K562 (cell line): ENCODE measurements around the gene PLCB3. TPM values are rescaled to one million over a fixed set of nuclear protein-coding genes. Genes with fewer than 3 reads are reported as not detected.

Source experiments
- HMBOX1 ChIP-seq: sonication (generic); IDR thresholded peaks from 2 replicates; pipeline ENCODE4 v1.6.1; 2016
- MTA3 ChIP-seq: fragments of 450-650 bp; formaldehyde crosslinking; IDR thresholded peaks from 2 replicates; pipeline ENCODE4 v1.6.1; 2017; ENCODE audit warnings: mild to moderate bottlenecking, borderline replicate concordance
- NFE2 ChIP-seq: IDR thresholded peaks from 2 replicates; pipeline ENCODE4 v1.6.1; 2014; ENCODE audit warnings: antibody characterized with exemption, low read depth
- NFIC ChIP-seq: fragments of 450-650 bp; IDR thresholded peaks from 2 replicates; pipeline ENCODE4 v1.6.1; 2017; ENCODE audit warnings: mild to moderate bottlenecking, inconsistent platforms
- NR1H2 ChIP-seq: sonication (generic); formaldehyde crosslinking; IDR thresholded peaks from 2 replicates; pipeline ENCODE4 v1.4.0; 2020; ENCODE audit warnings: mild to moderate bottlenecking, missing genetic modification reagents
- NR2F6 ChIP-seq: fragments of 450-650 bp; formaldehyde crosslinking; IDR thresholded peaks from 2 replicates; pipeline ENCODE4 v1.4.0; 2020; ENCODE audit warnings: mild to moderate bottlenecking
- RB1 ChIP-seq: fragments of 450-650 bp; IDR thresholded peaks from 2 replicates; pipeline ENCODE4 v1.6.1; 2017; ENCODE audit warnings: low read depth, mild to moderate bottlenecking
- TAF15 ChIP-seq: fragments of 200-400 bp; formaldehyde crosslinking; IDR thresholded peaks from 2 replicates; pipeline ENCODE4 v1.6.1; 2017; ENCODE audit warnings: mild to moderate bottlenecking, low read depth, low read length, moderate library complexity
- ZNF12 ChIP-seq: sonication (generic); formaldehyde crosslinking; IDR thresholded peaks from 2 replicates; pipeline ENCODE4 v1.4.0; 2020; ENCODE audit warnings: mild to moderate bottlenecking, missing genetic modification reagents
- ZNF175 ChIP-seq: fragments of 200-800 bp; sonication (Bioruptor generic); IDR thresholded peaks from 2 replicates; pipeline ENCODE4 v1.6.1; 2016; ENCODE audit warnings: low read depth, mild to moderate bottlenecking, missing genetic modification characterization, missing compliant biosample characterization
- ZNF274 ChIP-seq: IDR thresholded peaks from 2 replicates; pipeline ENCODE4 v1.6.1; 2011; ENCODE audit warnings: low read depth, mild to moderate bottlenecking, low read length, moderate library complexity, borderline replicate concordance
- ZNF324 ChIP-seq: fragments of 250-450 bp; sonication (Bioruptor Pico); IDR thresholded peaks from 2 replicates; pipeline ENCODE4 v1.4.0; 2020; ENCODE audit warnings: mild to moderate bottlenecking
- ZNF583 ChIP-seq: fragments of 250-450 bp; sonication (Bioruptor Pico); IDR thresholded peaks from 2 replicates; pipeline ENCODE4 v1.4.0; 2020
- ZNF766 ChIP-seq: fragments of 200-800 bp; sonication (Bioruptor generic); conservative IDR thresholded peaks from 2 replicates; pipeline ENCODE4 v1.6.1; 2016; ENCODE audit warnings: missing genetic modification characterization, missing compliant biosample characterization
- ZSCAN29 ChIP-seq: fragments of 450-650 bp; IDR thresholded peaks from 2 replicates; pipeline ENCODE4 v1.6.1; 2017
- polyA plus RNA-seq, 8 experiments: library from polyadenylated mRNA; depleted of rRNA in 4 of 8; stranded (reverse) in 5 of 8; unstranded in 3 of 8; fragments of >200 nt; fragmentation: Nextera tagmentation in 2 of 8; fragmentation: Illumina TruSeq in 1 of 8; extraction: Ambion mirVana in 2 of 8; extraction: Trizol in 1 of 8; gene quantifications; 2 replicates each; pipeline versions ENCODE4 v1.2.1 to v1.2.3, GENCODE V29; 2011 to 2014; ENCODE audit warnings: inconsistent platforms in 1 of 8, missing spikeins in 1 of 8
- total RNA-seq, 7 experiments: library from RNA; depleted of rRNA in 6 of 7; stranded (reverse); fragments of >200 nt in 6 of 7; fragmentation: Illumina TruSeq in 2 of 7; extraction: Trizol in 2 of 7; gene quantifications; 2 replicates each; pipeline versions ENCODE4 v1.2.1 to v1.2.3, GENCODE V29; 2011 to 2021; ENCODE audit warnings: low replicate concordance in 1 of 7
- TF ChIP-seq, protein P1 (sequence below): fragments of 250-450 bp; sonication (Bioruptor Pico); IDR thresholded peaks from 2 replicates; pipeline ENCODE4 v1.4.0; 2020

PLCB3 gene
- total and polyA plus RNA-seq, 9 of the 15 experiments (the other 6 are each of a cell fraction or from before 2014, with no cell fraction given), result 0.31 to 44.8 (median 14.6) TPM

DNA sequence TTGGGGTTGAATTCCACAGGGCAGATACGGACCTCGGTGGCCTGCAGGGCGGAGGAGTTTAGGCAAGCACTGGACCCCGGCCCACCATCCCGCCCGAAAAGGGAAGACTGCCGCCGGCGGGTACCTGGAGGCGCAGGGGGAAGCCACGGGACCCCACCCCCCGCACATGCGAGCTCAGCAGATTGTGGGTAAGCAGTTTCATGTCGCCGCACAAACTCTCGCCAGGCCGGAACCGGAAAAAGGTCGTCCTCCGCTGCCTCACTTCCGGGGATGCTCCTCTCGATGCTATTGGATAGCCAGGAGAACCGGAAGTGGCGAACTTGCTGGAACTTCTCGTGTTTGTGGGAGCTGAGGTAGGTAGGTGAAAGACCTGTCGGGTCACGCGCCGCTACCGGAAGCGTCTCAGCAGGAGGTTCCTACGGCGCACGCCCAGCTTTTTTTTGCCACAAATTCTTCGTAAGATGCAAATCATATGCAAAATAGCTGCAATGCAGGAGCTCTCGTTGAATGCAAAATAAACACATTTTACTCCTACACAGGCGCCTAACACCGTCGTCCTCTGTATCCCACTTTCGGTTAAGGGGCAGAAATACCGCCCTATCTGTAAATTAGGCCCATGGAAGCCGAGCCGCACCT lies 66.1 kb downstream of the PLCB3 start, which contains the start of gene TRMT112 (continued):
- TF ChIP-seq, protein P1, sequence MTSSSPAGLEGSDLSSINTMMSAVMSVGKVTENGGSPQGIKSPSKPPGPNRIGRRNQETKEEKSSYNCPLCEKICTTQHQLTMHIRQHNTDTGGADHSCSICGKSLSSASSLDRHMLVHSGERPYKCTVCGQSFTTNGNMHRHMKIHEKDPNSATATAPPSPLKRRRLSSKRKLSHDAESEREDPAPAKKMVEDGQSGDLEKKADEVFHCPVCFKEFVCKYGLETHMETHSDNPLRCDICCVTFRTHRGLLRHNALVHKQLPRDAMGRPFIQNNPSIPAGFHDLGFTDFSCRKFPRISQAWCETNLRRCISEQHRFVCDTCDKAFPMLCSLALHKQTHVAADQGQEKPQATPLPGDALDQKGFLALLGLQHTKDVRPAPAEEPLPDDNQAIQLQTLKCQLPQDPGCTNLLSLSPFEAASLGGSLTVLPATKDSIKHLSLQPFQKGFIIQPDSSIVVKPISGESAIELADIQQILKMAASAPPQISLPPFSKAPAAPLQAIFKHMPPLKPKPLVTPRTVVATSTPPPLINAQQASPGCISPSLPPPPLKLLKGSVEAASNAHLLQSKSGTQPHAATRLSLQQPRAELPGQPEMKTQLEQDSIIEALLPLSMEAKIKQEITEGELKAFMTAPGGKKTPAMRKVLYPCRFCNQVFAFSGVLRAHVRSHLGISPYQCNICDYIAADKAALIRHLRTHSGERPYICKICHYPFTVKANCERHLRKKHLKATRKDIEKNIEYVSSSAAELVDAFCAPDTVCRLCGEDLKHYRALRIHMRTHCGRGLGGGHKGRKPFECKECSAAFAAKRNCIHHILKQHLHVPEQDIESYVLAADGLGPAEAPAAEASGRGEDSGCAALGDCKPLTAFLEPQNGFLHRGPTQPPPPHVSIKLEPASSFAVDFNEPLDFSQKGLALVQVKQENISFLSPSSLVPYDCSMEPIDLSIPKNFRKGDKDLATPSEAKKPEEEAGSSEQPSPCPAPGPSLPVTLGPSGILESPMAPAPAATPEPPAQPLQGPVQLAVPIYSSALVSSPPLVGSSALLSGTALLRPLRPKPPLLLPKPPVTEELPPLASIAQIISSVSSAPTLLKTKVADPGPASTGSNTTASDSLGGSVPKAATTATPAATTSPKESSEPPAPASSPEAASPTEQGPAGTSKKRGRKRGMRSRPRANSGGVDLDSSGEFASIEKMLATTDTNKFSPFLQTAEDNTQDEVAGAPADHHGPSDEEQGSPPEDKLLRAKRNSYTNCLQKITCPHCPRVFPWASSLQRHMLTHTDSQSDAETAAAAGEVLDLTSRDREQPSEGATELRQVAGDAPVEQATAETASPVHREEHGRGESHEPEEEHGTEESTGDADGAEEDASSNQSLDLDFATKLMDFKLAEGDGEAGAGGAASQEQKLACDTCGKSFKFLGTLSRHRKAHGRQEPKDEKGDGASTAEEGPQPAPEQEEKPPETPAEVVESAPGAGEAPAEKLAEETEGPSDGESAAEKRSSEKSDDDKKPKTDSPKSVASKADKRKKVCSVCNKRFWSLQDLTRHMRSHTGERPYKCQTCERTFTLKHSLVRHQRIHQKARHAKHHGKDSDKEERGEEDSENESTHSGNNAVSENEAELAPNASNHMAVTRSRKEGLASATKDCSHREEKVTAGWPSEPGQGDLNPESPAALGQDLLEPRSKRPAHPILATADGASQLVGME (CRISPR knock-in tag), result no peak
- TF ChIP-seq MTA3 (no peak; the same call in 1 of the 2 replicates), TAF15 (no peak), RB1 (no peak), NR2F6 (no peak), ZNF766 (CRISPR knock-in tag) (no peak), ZNF175 (CRISPR knock-in tag) (no peak), ZNF324 (no peak), NR1H2 (no peak), NFIC (peak; percentile 71; the same call in 1 of the 2 replicates), ZNF583 (CRISPR knock-in tag) (no peak), ZSCAN29 (no peak), HMBOX1 (no peak), ZNF12 (CRISPR knock-in tag) (no peak), ZNF274 (no peak), NFE2 (peak; percentile 7; the same call in 1 of the 2 replicates)
- TF ChIP-seq, all 486 proteins: peak for 119
